ENCODE data around the gene MPG. TPM values are rescaled to one million over a fixed set of nuclear protein-coding genes. Genes with fewer than 3 reads are reported as not detected.

Gene MPG
- polyA plus RNA-seq, 1 donor from 2014 or later: 70.9 TPM

GRCh38 chr16:54237-54581, 23.8 kb upstream of the MPG start:
- Histone ChIP-seq H3K9ac (ENCODE audit: low read length) (peak overlapping the region; percentile 74), H2AFZ (ENCODE audit: low read depth, low read length) (peak overlapping the region; percentile 56), H3K4me2 (ENCODE audit: low read length) (peak overlapping the region; percentile 59), H3K9me2 (ENCODE audit: insufficient read depth, low read length) (no peaks in the 10 kb centered on the region), H3K27ac (ENCODE audit: low read length) (peak overlapping the region; percentile 28), H3K36me3 (ENCODE audit: insufficient read depth, low read length) (no peaks in the 10 kb centered on the region), H3K79me2 (replicated peaks; ENCODE audit: insufficient read depth, low read length) (peaks cover 10% of the 10 kb centered on the region), H3K4me3 (ENCODE audit: low read length) (peak overlapping the region; percentile 97), H3F3A (ENCODE audit: insufficient read depth, low read length, poor library complexity, severe bottlenecking) (no peaks in the 10 kb centered on the region), H3K27me3 (ENCODE audit: insufficient read depth, low read depth, low read length) (no peaks in the 10 kb centered on the region), H4K20me1 (ENCODE audit: insufficient read depth) (no peaks in the 10 kb centered on the region), H3K9me3 (ENCODE audit: low read length) (no peaks in the 10 kb centered on the region)
- no peak for TF ChIP-seq TAF1 (IDR thresholded peaks at IDR 0.05; ENCODE audit: low read depth)
- no peak for TF ChIP-seq EZH2 (IDR thresholded peaks at IDR 0.05; ENCODE audit: borderline replicate concordance, insufficient read depth, low read length, poor library complexity, severe bottlenecking)
- no peak for TF ChIP-seq CTCF (IDR thresholded peaks at IDR 0.05; ENCODE audit: poor library complexity, severe bottlenecking)
- TF ChIP-seq EP300 (conservative IDR thresholded peaks at IDR 0.05; ENCODE audit: poor library complexity, severe bottlenecking): no peak
- no peak for TF ChIP-seq RAD21 (conservative IDR thresholded peaks at IDR 0.05)
- TF ChIP-seq REST (IDR thresholded peaks at IDR 0.05; ENCODE audit: borderline replicate concordance): no peak
- no peak for TF ChIP-seq POLR2AphosphoS5 (IDR thresholded peaks at IDR 0.05)
- TF ChIP-seq MXI1 (conservative IDR thresholded peaks at IDR 0.05; ENCODE audit: poor library complexity, severe bottlenecking): no peak
- TF ChIP-seq SMC3 (conservative IDR thresholded peaks at IDR 0.05; ENCODE audit: poor library complexity): no peak

GRCh38 chr16:55571-56136, 22.4 kb upstream of the MPG start:
- H3K9ac ChIP-seq (ENCODE audit: low read length): no peak overlapping the region
- H3K27ac ChIP-seq (ENCODE audit: low read length): no peak overlapping the region
- TF ChIP-seq RAD21 (conservative IDR thresholded peaks at IDR 0.05) (no peak), EZH2 (IDR thresholded peaks at IDR 0.05; ENCODE audit: borderline replicate concordance, insufficient read depth, low read length, poor library complexity, severe bottlenecking) (no peak), SMC3 (conservative IDR thresholded peaks at IDR 0.05; ENCODE audit: poor library complexity) (no peak), POLR2AphosphoS5 (IDR thresholded peaks at IDR 0.05) (no peak), CTCF (IDR thresholded peaks at IDR 0.05; ENCODE audit: poor library complexity, severe bottlenecking) (no peak)
- no peaks in the 10 kb centered on the region for H3K9me3 ChIP-seq (ENCODE audit: low read length)
- no peaks in the 10 kb centered on the region for H4K20me1 ChIP-seq (ENCODE audit: insufficient read depth)
- H3K9me2 ChIP-seq (ENCODE audit: insufficient read depth, low read length): no peaks in the 10 kb centered on the region
- no peak overlapping the region for H3K4me2 ChIP-seq (ENCODE audit: low read length)
- peaks cover 10% of the 10 kb centered on the region for H3K79me2 ChIP-seq (replicated peaks; ENCODE audit: insufficient read depth, low read length)
- H2AFZ ChIP-seq (ENCODE audit: low read depth, low read length): no peak overlapping the region
- H3F3A ChIP-seq (ENCODE audit: insufficient read depth, low read length, poor library complexity, severe bottlenecking): no peaks in the 10 kb centered on the region
- no peaks in the 10 kb centered on the region for H3K36me3 ChIP-seq (ENCODE audit: insufficient read depth, low read length)
- no peaks in the 10 kb centered on the region for H3K27me3 ChIP-seq (ENCODE audit: insufficient read depth, low read depth, low read length)
- no peak overlapping the region for H3K4me3 ChIP-seq (ENCODE audit: low read length)

All from neural cell (in vitro differentiated cells).